Keratinocyte (primary cell): Measurements from ENCODE around the gene SLC12A5. TPM values are rescaled to one million over a fixed set of nuclear protein-coding genes. Genes with fewer than 3 reads are reported as not detected.
A peak's percentile ranks its signal among the peaks of the same experiment; 100 is the strongest.

Experiments
- DNase-seq: peaks from one replicate; pipeline ENCODE4 v3.0.0-alpha.2; 2011; ENCODE audit warnings: low read depth, missing footprints, low spot score
- FAIRE-seq: peaks from 2 replicates; lab custom pipeline; 2011; peaks lifted over from hg19 to GRCh38; lab: Jason Lieb, UNC
- H2AFZ ChIP-seq: 2 replicates; pipeline ENCODE4 v1.6.0; 2012; ENCODE audit warnings: low read length, control low read depth, inconsistent platforms; ENCODE audit not compliant: control insufficient read depth
- H3K27ac ChIP-seq: 2 replicates; pipeline ENCODE4 v1.5.1; 2011; ENCODE audit warnings: low read length; ENCODE audit not compliant: control insufficient read depth, insufficient read depth
- H3K27me3 ChIP-seq: 3 replicates; pipeline ENCODE4 v1.6.0; 2011; ENCODE audit warnings: low read length; ENCODE audit not compliant: control insufficient read depth, insufficient read depth; ENCODE audit errors: extremely low read depth
- H3K36me3 ChIP-seq, 2 experiments: 2 replicates in 1 of 2; 3 replicates in 1 of 2; pipeline ENCODE4 v1.5.1; 2011; ENCODE audit warnings: low read length in 2 of 2, mild to moderate bottlenecking in 1 of 2; ENCODE audit not compliant: control insufficient read depth in 2 of 2, insufficient read depth in 2 of 2; ENCODE audit errors: extremely low read depth in 1 of 2
- H3K4me1 ChIP-seq: 3 replicates; pipeline ENCODE4 v1.5.1; 2011; ENCODE audit warnings: low read length; ENCODE audit not compliant: control insufficient read depth, insufficient read depth; ENCODE audit errors: extremely low read depth
- H3K4me2 ChIP-seq: 3 replicates; pipeline ENCODE4 v1.6.0; 2011; ENCODE audit warnings: low read depth, low read length; ENCODE audit not compliant: control insufficient read depth, insufficient read depth; ENCODE audit errors: extremely low read depth
- H3K4me3 ChIP-seq, 3 experiments: fragments of 200-600 bp in 1 of 3; sonication (generic) in 1 of 3; 2 replicates in 2 of 3; 3 replicates in 1 of 3; pipeline ENCODE4 v1.5.1; 2011 to 2016; ENCODE audit warnings: low read length in 3 of 3, mild to moderate bottlenecking in 3 of 3, control low read depth in 2 of 3, inconsistent platforms in 1 of 3, low read depth in 1 of 3, mixed read lengths in 1 of 3, mixed run types in 1 of 3, moderate library complexity in 1 of 3; ENCODE audit not compliant: control insufficient read depth in 2 of 3, insufficient read depth in 2 of 3; ENCODE audit errors: extremely low read depth in 1 of 3
- H3K79me2 ChIP-seq: 2 replicates; pipeline ENCODE4 v1.6.0; 2012; ENCODE audit warnings: low read length; ENCODE audit not compliant: control insufficient read depth, insufficient read depth
- H3K9ac ChIP-seq: 3 replicates; pipeline ENCODE4 v1.6.0; 2011; ENCODE audit warnings: low read length; ENCODE audit not compliant: control insufficient read depth, insufficient read depth; ENCODE audit errors: extremely low read depth
- H3K9me1 ChIP-seq: 3 replicates; pipeline ENCODE4 v1.6.0; 2011; ENCODE audit warnings: low read length; ENCODE audit not compliant: control insufficient read depth, insufficient read depth; ENCODE audit errors: extremely low read depth
- H3K9me3 ChIP-seq: 2 replicates; pipeline ENCODE4 v1.5.1; 2012; ENCODE audit warnings: low read depth, low read length; ENCODE audit not compliant: control insufficient read depth
- H4K20me1 ChIP-seq: 3 replicates; pipeline ENCODE4 v1.6.0; 2011; ENCODE audit warnings: low read length; ENCODE audit not compliant: control insufficient read depth, insufficient read depth; ENCODE audit errors: extremely low read depth
- EZH2 ChIP-seq: IDR thresholded peaks from one replicate; pipeline ENCODE4 v1.6.1; 2012; ENCODE audit warnings: inconsistent platforms, mild to moderate bottlenecking, low read length, moderate library complexity
- dilution Hi-C: fragments of 300-500 bp; cut with MboI; formaldehyde crosslinking; loops from one replicate; pipeline ENCODE4 v1.7.0; 2020; ENCODE audit warnings: low sequenced_read_pairs; ENCODE audit not compliant: extremely low pct_ligation_motif_present
- polyA plus RNA-seq, 5 experiments: library from polyadenylated mRNA; depleted of rRNA in 3 of 5; stranded (reverse) in 3 of 5; stranded (forward) in 1 of 5; unstranded in 1 of 5; fragments of >200 nt; gene quantifications; 1 replicate in 1 of 5; 2 replicates in 3 of 5; 3 replicates in 1 of 5; pipeline versions ENCODE4 v1.2.1 to v1.2.3, GENCODE V29; 2011 to 2012; ENCODE audit warnings: missing spikeins in 2 of 5, low read depth in 1 of 5, low replicate concordance in 1 of 5
- TF ChIP-seq, protein P1 (sequence below), 3 experiments: IDR thresholded peaks in 1 of 3; conservative IDR thresholded peaks in 1 of 3; optimal IDR thresholded peaks in 1 of 3; 2 replicates in 2 of 3; 3 replicates in 1 of 3; pipeline versions ENCODE3 to v1.5.1; 2011; ENCODE audit warnings: low read length in 3 of 3, mild to moderate bottlenecking in 3 of 3, moderate library complexity in 2 of 3, control low read depth in 1 of 3, inconsistent platforms in 1 of 3; ENCODE audit not compliant: insufficient read depth in 2 of 3; ENCODE audit errors: extremely low read depth in 1 of 3

SLC12A5 gene
- polyA plus RNA-seq, 1 donor (not counting 4 experiments of a cell fraction or from before 2014, with no cell fraction given), result not detected

DNA sequence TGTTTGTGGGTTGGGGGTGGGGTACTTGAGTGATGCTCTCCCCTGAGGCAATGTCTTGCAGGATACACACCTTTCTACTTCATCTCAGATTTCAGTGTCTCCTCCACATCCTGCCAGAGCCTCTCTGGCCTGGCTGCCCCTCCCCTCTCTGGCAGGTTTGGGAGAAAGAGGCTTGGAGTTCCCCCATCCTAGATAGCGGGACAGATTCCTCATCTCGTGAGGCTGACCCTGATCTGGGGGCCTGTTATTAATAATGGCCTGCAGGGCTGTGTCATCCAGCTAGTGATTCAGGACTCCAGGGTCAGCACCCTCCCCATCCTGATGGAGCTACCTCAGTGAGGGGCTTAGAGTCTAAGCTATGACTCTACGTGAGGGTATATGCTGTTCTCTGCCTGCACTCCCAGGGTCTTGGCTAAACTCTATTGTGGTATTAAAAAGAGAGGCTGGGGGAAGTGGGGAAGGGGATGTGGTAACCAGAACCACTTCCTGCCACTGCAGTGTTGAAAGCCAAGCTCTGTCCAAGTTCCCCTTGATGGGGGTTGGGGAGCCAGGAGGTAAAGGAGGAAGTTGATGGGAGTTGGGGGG lies 24.0 kb upstream of the SLC12A5 start:
- Histone ChIP-seq H3K4me3 (no peak overlapping the region), H3K79me2 (no peaks in the 10 kb centered on the region), H3K4me2 (peak overlapping the region; percentile 36), H3K27ac (no peak overlapping the region), H3K9me1 (no peaks in the 10 kb centered on the region), H4K20me1 (no peaks in the 10 kb centered on the region), H3K9ac (no peak overlapping the region), H3K36me3 (no peaks in the 10 kb centered on the region), H2AFZ (no peak overlapping the region), H3K4me1 (peaks cover 42% of the 10 kb centered on the region), H3K9me3 (no peaks in the 10 kb centered on the region), H3K27me3 (peaks cover 8% of the 10 kb centered on the region)
- FAIRE-seq (no peak), DNase-seq (peak; percentile 88)
- dilution Hi-C loops, result no loop called here
- no peak for TF ChIP-seq EZH2
- TF ChIP-seq, protein P1, sequence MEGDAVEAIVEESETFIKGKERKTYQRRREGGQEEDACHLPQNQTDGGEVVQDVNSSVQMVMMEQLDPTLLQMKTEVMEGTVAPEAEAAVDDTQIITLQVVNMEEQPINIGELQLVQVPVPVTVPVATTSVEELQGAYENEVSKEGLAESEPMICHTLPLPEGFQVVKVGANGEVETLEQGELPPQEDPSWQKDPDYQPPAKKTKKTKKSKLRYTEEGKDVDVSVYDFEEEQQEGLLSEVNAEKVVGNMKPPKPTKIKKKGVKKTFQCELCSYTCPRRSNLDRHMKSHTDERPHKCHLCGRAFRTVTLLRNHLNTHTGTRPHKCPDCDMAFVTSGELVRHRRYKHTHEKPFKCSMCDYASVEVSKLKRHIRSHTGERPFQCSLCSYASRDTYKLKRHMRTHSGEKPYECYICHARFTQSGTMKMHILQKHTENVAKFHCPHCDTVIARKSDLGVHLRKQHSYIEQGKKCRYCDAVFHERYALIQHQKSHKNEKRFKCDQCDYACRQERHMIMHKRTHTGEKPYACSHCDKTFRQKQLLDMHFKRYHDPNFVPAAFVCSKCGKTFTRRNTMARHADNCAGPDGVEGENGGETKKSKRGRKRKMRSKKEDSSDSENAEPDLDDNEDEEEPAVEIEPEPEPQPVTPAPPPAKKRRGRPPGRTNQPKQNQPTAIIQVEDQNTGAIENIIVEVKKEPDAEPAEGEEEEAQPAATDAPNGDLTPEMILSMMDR (optimal IDR thresholded peaks at IDR 0.05 in 1 of 3, IDR thresholded peaks at IDR 0.05 in 1 of 3, conservative IDR thresholded peaks at IDR 0.05 in 1 of 3; ENCODE audit: extremely low read depth in 1 of 3, insufficient read depth in 2 of 3, low read length in 3 of 3), result no peak

GRCh38 chr20:46006022-46006705 lies 22.9 kb upstream of the SLC12A5 start:
- peaks cover 38% of the 10 kb centered on the region for H3K4me1 ChIP-seq
- H3K27ac ChIP-seq, result no peak overlapping the region
- H3K4me2 ChIP-seq, result no peak overlapping the region
- H3K36me3 ChIP-seq, result no peaks in the 10 kb centered on the region
- H3K4me3 ChIP-seq, result no peak overlapping the region
- no peak for TF ChIP-seq EZH2
- TF ChIP-seq, protein P1 (optimal IDR thresholded peaks at IDR 0.05 in 1 of 3, IDR thresholded peaks at IDR 0.05 in 1 of 3, conservative IDR thresholded peaks at IDR 0.05 in 1 of 3; ENCODE audit: extremely low read depth in 1 of 3, insufficient read depth in 2 of 3, low read length in 3 of 3), result no peak
- H3K79me2 ChIP-seq, result no peaks in the 10 kb centered on the region
- H3K9me3 ChIP-seq, result no peaks in the 10 kb centered on the region
- H2AFZ ChIP-seq, result no peak overlapping the region
- no peaks in the 10 kb centered on the region for H3K9me1 ChIP-seq
- no peaks in the 10 kb centered on the region for H4K20me1 ChIP-seq
- no peak for FAIRE-seq
- peaks cover 19% of the 10 kb centered on the region for H3K27me3 ChIP-seq
- dilution Hi-C loops, result no loop called here
- no peak for DNase-seq
- H3K9ac ChIP-seq, result no peak overlapping the region
